Astrocyte (in vitro differentiated cells and primary cell): ENCODE data around the gene BCAM. TPM values are rescaled to one million over a fixed set of nuclear protein-coding genes. Genes with fewer than 3 reads are reported as not detected.

ENCODE experiments used
- DNase-seq: peaks from one replicate; pipeline ENCODE4 v3.0.0-alpha.2; 2010; ENCODE audit warnings: low read depth
- FAIRE-seq: peaks from 2 replicates; lab custom pipeline; 2011; peaks lifted over from hg19 to GRCh38; lab: Jason Lieb, UNC
- H2AFZ ChIP-seq: 2 replicates; pipeline ENCODE4 v1.6.0; 2012; ENCODE audit warnings: low read depth, low read length, inconsistent platforms
- H3K27ac ChIP-seq: 2 replicates; pipeline ENCODE4 v1.5.1; 2011; ENCODE audit warnings: low read depth, low read length, inconsistent platforms
- H3K27me3 ChIP-seq: 2 replicates; pipeline ENCODE4 v1.6.0; 2011; ENCODE audit warnings: low read length, inconsistent platforms; ENCODE audit not compliant: insufficient read depth
- H3K36me3 ChIP-seq: 2 replicates; pipeline ENCODE4 v1.5.1; 2011; ENCODE audit warnings: low read length, inconsistent platforms; ENCODE audit not compliant: insufficient read depth
- H3K4me1 ChIP-seq: 2 replicates; pipeline ENCODE4 v1.5.1; 2011; ENCODE audit warnings: low read length, inconsistent platforms; ENCODE audit not compliant: insufficient read depth
- H3K4me2 ChIP-seq: 2 replicates; pipeline ENCODE4 v1.6.0; 2012; ENCODE audit warnings: low read length, inconsistent platforms
- H3K4me3 ChIP-seq: 2 replicates; pipeline ENCODE4 v1.5.1; 2011; ENCODE audit warnings: low read depth, mild to moderate bottlenecking, low read length, inconsistent platforms; ENCODE audit not compliant: insufficient read depth
- H3K79me2 ChIP-seq: 2 replicates; pipeline ENCODE4 v1.6.0; 2012; ENCODE audit warnings: mild to moderate bottlenecking, low read length, inconsistent platforms; ENCODE audit not compliant: insufficient read depth
- H3K9ac ChIP-seq: 2 replicates; pipeline ENCODE4 v1.6.0; 2012; ENCODE audit warnings: mild to moderate bottlenecking, low read length, inconsistent platforms
- H3K9me3 ChIP-seq: 2 replicates; pipeline ENCODE4 v1.5.1; 2012; ENCODE audit warnings: low read depth, mild to moderate bottlenecking, low read length, inconsistent platforms; ENCODE audit not compliant: insufficient read depth
- H4K20me1 ChIP-seq: 2 replicates; pipeline ENCODE4 v1.6.0; 2012; ENCODE audit warnings: low read length, inconsistent platforms; ENCODE audit not compliant: insufficient read depth
- H3K27ac Mint-ChIP-seq: one replicate; pipeline ENCODE4 v1.8.0; 2021; ENCODE audit warnings: mild to moderate bottlenecking, mixed read lengths; ENCODE audit not compliant: unreplicated experiment
- H3K27me3 Mint-ChIP-seq: one replicate; pipeline ENCODE4 v1.8.0; 2021; ENCODE audit warnings: low read depth, mixed read lengths; ENCODE audit not compliant: unreplicated experiment
- H3K36me3 Mint-ChIP-seq: one replicate; pipeline ENCODE4 v1.8.0; 2021; ENCODE audit warnings: low read depth, mixed read lengths; ENCODE audit not compliant: unreplicated experiment
- H3K4me1 Mint-ChIP-seq: one replicate; pipeline ENCODE4 v1.8.0; 2021; ENCODE audit warnings: low read depth, mixed read lengths; ENCODE audit not compliant: unreplicated experiment
- H3K4me3 Mint-ChIP-seq: one replicate; pipeline ENCODE4 v1.8.0; 2021; ENCODE audit warnings: mild to moderate bottlenecking, moderate library complexity, mixed read lengths; ENCODE audit not compliant: unreplicated experiment
- H3K9me3 Mint-ChIP-seq: one replicate; pipeline ENCODE4 v1.8.0; 2021; ENCODE audit warnings: mild to moderate bottlenecking, mixed read lengths; ENCODE audit not compliant: unreplicated experiment
- EZH2 ChIP-seq: IDR thresholded peaks from 2 replicates; pipeline ENCODE4 v1.6.1; 2012; ENCODE audit warnings: mild to moderate bottlenecking, low read length, inconsistent platforms; ENCODE audit not compliant: insufficient read depth
- total RNA-seq: library from RNA; stranded (reverse); gene quantifications from 2 replicates; pipeline ENCODE4 v1.2.1, GENCODE V29; 2021
- TF ChIP-seq, protein P1 (sequence below): IDR thresholded peaks from 2 replicates; pipeline ENCODE4 v1.5.1; 2011; ENCODE audit warnings: low read depth, mild to moderate bottlenecking, inconsistent platforms, low read length, moderate library complexity; ENCODE audit not compliant: insufficient read depth

The BCAM gene
- total RNA-seq, 1 donor from 2014 or later: 14.0 TPM

DNA sequence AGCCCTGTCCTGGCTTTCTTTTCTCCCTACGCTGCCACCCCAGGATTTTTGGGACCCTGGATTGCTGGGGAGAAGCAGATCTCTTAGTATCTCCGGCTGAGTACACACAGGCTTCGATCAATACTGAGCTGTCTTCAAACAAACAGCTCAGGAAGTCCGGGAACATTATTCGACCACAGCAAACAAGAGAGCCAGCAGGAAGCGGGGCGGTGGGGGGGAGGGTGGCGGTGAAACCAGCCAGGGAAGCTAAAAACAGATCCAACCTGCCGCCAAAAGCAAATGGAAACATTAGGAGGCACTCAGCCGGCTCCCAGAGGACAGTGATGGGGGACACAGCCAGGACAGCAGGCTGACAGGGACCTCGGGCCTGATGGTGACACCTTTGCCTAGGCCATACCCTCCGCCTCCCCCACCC, 12.2 kb upstream of the BCAM start:
- Histone ChIP-seq H3K27me3 (no peaks in the 10 kb centered on the region), H3K4me1 (no peaks in the 10 kb centered on the region), H3K79me2 (no peaks in the 10 kb centered on the region), H4K20me1 (no peaks in the 10 kb centered on the region), H3K9me3 (no peaks in the 10 kb centered on the region), H3K36me3 (no peaks in the 10 kb centered on the region), H3K27ac (no peak overlapping the region), H3K4me2 (peak overlapping the region; percentile 33), H2AFZ (peak overlapping the region; percentile 60), H3K4me3 (no peak overlapping the region), H3K9ac (no peak overlapping the region)
- DNase-seq (peak; percentile 14), FAIRE-seq (no peak)
- Mint-ChIP-seq H3K36me3 (no peaks in the 10 kb centered on the region), H3K27ac (peak overlapping the region; percentile 1), H3K27me3 (peaks cover 8% of the 10 kb centered on the region), H3K4me1 (peaks cover 1% of the 10 kb centered on the region), H3K9me3 (no peaks in the 10 kb centered on the region), H3K4me3 (no peak overlapping the region)
- TF ChIP-seq EZH2: no peak
- TF ChIP-seq, protein P1, sequence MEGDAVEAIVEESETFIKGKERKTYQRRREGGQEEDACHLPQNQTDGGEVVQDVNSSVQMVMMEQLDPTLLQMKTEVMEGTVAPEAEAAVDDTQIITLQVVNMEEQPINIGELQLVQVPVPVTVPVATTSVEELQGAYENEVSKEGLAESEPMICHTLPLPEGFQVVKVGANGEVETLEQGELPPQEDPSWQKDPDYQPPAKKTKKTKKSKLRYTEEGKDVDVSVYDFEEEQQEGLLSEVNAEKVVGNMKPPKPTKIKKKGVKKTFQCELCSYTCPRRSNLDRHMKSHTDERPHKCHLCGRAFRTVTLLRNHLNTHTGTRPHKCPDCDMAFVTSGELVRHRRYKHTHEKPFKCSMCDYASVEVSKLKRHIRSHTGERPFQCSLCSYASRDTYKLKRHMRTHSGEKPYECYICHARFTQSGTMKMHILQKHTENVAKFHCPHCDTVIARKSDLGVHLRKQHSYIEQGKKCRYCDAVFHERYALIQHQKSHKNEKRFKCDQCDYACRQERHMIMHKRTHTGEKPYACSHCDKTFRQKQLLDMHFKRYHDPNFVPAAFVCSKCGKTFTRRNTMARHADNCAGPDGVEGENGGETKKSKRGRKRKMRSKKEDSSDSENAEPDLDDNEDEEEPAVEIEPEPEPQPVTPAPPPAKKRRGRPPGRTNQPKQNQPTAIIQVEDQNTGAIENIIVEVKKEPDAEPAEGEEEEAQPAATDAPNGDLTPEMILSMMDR: no peak

DNA sequence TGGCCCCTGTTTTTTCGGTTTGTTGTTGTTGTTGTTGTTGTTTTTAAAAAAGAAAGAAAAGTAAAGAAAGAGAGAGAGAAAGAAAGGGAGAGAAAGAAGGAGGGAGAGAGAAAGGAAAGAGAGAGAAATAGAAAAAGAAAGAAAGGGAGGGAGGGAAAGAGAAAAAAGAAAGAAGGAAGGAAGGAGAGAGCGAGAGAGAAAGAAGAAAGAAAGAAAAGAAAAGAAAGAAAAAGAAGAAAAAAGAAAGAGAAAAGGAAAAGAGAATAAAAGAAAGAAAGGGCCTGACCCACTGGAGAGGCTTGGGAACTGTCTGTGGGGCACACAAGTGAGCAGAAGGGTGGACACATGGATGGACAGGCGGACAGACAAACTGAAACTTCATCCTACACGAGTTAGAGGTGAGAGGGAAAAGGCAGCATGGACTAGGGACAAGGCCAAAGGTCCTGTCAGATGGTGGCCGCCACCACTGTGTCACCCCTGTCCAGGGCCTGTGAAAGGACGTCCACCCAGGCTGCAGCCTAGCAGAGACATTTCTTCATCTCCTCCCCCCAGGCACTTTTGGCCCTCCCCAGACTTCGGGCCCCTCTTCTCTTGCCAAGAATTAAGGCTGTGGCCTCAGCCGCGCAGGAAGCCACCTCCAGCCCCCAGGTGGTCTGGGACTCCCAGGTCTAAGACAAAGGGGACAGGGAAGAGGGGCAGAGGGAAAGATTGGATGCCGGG, 9.1 kb upstream of the BCAM start:
- Mint-ChIP-seq H3K36me3 (no peaks in the 10 kb centered on the region), H3K4me1 (peaks cover 1% of the 10 kb centered on the region), H3K4me3 (no peak overlapping the region), H3K27ac (no peak overlapping the region), H3K27me3 (peaks cover 9% of the 10 kb centered on the region), H3K9me3 (no peaks in the 10 kb centered on the region)
- no peaks in the 10 kb centered on the region for H3K4me1 ChIP-seq
- no peak overlapping the region for H2AFZ ChIP-seq
- no peaks in the 10 kb centered on the region for H3K27me3 ChIP-seq
- TF ChIP-seq, protein P1: no peak
- TF ChIP-seq EZH2: no peak
- H3K27ac ChIP-seq: no peak overlapping the region
- no peak overlapping the region for H3K9ac ChIP-seq
- H3K9me3 ChIP-seq: peaks cover 5% of the 10 kb centered on the region
- DNase-seq: no peak
- no peak overlapping the region for H3K4me3 ChIP-seq
- H3K36me3 ChIP-seq: no peaks in the 10 kb centered on the region
- no peaks in the 10 kb centered on the region for H3K79me2 ChIP-seq
- no peak overlapping the region for H3K4me2 ChIP-seq
- no peaks in the 10 kb centered on the region for H4K20me1 ChIP-seq
- FAIRE-seq: no peak

DNA sequence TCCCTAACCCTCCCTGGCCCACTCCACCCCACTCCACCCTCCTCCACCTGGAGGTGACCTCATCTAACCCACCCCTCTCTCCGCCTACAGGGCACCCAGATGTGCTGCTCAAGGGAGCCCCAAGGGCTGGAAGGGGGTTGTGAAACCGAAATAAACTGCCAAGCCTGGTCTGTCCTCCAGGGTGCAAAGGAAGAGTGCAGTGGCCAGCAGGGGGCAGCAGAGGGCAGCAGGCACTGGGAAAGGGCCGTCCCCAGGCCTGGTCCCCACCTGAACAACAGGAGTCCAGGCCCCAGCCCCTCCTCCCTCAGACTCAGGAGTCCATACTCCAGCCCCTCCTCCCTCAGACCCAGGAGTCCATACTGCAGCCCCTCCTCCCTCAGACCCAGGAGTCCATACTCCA, 8.4 kb upstream of the BCAM start:
- Histone ChIP-seq H2AFZ (no peak overlapping the region), H3K79me2 (no peaks in the 10 kb centered on the region), H4K20me1 (no peaks in the 10 kb centered on the region), H3K27me3 (no peaks in the 10 kb centered on the region), H3K36me3 (no peaks in the 10 kb centered on the region), H3K9ac (no peak overlapping the region), H3K4me2 (no peak overlapping the region), H3K4me1 (no peaks in the 10 kb centered on the region), H3K27ac (no peak overlapping the region), H3K9me3 (peaks cover 5% of the 10 kb centered on the region), H3K4me3 (no peak overlapping the region)
- Mint-ChIP-seq H3K4me3 (no peak overlapping the region), H3K27ac (no peak overlapping the region), H3K36me3 (no peaks in the 10 kb centered on the region), H3K27me3 (peaks cover 15% of the 10 kb centered on the region), H3K4me1 (peaks cover 1% of the 10 kb centered on the region), H3K9me3 (no peaks in the 10 kb centered on the region)
- no peak for FAIRE-seq
- DNase-seq: peak; percentile 18
- TF ChIP-seq, protein P1: peak; percentile 77
- TF ChIP-seq EZH2: no peak
